ENCODE measurements around the gene RUNX1. TPM values are rescaled to one million over a fixed set of nuclear protein-coding genes. Genes with fewer than 3 reads are reported as not detected.

The RUNX1 gene
- total and polyA plus RNA-seq, 2 experiments from 2014 or later = 0.12 TPM; not detected in 1

DNA sequence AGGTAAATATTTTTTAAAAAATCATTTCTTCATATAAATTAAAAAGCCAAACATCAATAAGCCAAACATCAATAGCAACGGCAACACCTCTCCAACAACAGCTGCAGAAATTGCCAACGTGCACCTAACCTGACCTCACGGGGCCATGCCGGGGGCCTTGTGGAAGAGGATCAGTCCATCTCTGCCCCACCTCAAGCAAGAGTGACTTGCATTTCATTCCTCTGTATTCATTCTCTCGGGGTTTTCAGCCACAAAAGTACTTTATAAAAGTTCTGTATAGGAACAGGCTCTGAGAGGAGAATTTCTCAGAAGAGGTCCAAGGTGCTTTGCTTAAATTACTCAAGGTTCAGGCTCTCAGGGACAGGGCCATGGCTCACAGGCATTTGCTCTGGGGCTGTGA lies 100.9 kb downstream of the RUNX1 start:
- TF ChIP-seq, protein P1, sequence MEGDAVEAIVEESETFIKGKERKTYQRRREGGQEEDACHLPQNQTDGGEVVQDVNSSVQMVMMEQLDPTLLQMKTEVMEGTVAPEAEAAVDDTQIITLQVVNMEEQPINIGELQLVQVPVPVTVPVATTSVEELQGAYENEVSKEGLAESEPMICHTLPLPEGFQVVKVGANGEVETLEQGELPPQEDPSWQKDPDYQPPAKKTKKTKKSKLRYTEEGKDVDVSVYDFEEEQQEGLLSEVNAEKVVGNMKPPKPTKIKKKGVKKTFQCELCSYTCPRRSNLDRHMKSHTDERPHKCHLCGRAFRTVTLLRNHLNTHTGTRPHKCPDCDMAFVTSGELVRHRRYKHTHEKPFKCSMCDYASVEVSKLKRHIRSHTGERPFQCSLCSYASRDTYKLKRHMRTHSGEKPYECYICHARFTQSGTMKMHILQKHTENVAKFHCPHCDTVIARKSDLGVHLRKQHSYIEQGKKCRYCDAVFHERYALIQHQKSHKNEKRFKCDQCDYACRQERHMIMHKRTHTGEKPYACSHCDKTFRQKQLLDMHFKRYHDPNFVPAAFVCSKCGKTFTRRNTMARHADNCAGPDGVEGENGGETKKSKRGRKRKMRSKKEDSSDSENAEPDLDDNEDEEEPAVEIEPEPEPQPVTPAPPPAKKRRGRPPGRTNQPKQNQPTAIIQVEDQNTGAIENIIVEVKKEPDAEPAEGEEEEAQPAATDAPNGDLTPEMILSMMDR (IDR thresholded peaks at IDR 0.05; ENCODE audit: low read depth, low read length) = no peak
- Histone ChIP-seq H3K9me3 (ENCODE audit: low read depth) (no peaks in the 10 kb centered on the region), H3K27me3 (peaks cover 35% of the 10 kb centered on the region), H3K27ac (no peak overlapping the region), H3K36me3 (no peaks in the 10 kb centered on the region), H3K4me1 (ENCODE audit: low read depth) (no peaks in the 10 kb centered on the region), H3K4me3 (no peak overlapping the region)
- DNase-seq (ENCODE audit: low read depth in 1 of 2, low spot score in 1 of 2) = no peak

DNA sequence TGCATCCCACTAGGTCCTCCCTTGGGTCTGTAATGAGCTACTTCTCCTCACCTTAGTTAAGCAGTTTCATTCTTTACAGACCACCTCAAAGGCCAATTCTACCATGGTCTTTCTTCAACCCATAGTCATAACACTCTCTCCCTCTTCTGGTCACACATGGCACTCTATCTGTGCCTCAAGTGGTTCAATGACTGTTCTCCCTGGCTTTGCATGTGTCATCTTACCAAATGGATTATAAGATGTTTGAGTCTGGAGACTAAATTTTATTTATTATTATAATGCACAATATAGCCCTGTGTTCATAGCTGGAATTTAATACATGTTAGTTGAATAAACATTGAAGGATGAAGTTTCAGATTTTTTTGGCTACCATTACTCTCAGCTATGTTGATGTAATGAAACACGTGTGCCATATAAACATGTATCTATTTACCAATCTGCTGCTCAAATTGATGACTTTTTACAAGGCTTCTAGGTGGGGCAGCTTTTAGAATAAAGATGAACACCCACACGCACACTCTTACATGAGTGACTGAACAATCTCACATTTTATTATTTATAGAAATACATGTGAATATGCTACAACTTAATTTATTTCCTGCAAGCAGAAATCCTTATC lies 102.1 kb downstream of the RUNX1 start:
- no peaks in the 10 kb centered on the region for H3K4me1 ChIP-seq (ENCODE audit: low read depth)
- H3K36me3 ChIP-seq = no peaks in the 10 kb centered on the region
- no peak overlapping the region for H3K4me3 ChIP-seq
- no peaks in the 10 kb centered on the region for H3K9me3 ChIP-seq (ENCODE audit: low read depth)
- TF ChIP-seq, protein P1 (IDR thresholded peaks at IDR 0.05; ENCODE audit: low read depth, low read length) = no peak
- H3K27me3 ChIP-seq = peaks cover 46% of the 10 kb centered on the region
- no peak overlapping the region for H3K27ac ChIP-seq
- no peak for DNase-seq (ENCODE audit: low read depth in 1 of 2, low spot score in 1 of 2)

DNA sequence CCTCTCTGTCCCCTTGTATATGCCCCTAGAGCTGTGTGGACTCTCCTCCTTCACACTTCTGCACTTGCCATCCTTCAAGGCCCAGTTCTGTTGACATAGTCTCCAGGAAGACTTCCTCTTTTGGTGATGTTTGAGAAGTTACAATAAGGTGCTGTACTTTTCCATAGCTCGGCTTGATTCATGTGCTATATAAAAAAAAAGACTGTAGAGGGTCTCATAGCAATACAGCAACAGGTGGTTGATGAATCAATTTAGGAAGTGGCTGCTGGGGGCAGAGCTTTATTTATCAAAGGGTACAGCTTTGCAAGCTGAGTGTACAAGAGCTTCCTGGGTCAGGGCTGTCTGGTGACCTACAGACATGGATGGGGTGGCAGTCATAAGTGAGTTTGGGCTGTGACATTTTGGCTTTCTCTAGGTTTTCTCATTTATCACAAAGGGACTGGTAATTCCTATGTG lies 102.7 kb downstream of the RUNX1 start:
- no peak for DNase-seq (ENCODE audit: low read depth in 1 of 2, low spot score in 1 of 2)
- Histone ChIP-seq H3K27ac (no peak overlapping the region), H3K27me3 (peaks cover 52% of the 10 kb centered on the region), H3K36me3 (no peaks in the 10 kb centered on the region), H3K9me3 (ENCODE audit: low read depth) (no peaks in the 10 kb centered on the region), H3K4me1 (ENCODE audit: low read depth) (no peaks in the 10 kb centered on the region), H3K4me3 (no peak overlapping the region)
- TF ChIP-seq, protein P1 (IDR thresholded peaks at IDR 0.05; ENCODE audit: low read depth, low read length) = no peak

DNA sequence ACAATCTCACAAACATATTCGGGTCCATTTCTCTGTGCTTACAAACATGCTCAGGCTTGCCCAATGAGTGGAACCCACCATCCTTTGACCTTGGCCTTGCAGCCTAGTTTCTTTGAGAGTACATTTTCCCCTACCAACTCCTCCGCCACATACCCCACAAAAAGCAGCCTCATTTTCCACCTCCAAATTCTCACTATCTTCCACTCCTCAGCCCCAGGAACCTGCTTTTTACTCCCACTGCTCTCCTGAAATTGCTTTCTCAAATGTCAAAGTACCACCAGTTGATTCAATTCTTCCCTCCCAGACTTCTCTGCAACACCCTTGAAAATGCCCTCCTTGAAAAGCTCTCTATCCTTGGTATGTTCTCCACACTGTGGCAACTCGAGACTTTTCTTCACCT lies 103.8 kb downstream of the RUNX1 start:
- TF ChIP-seq, protein P1 (IDR thresholded peaks at IDR 0.05; ENCODE audit: low read depth, low read length) = no peak
- H3K4me3 ChIP-seq = no peak overlapping the region
- DNase-seq (ENCODE audit: low read depth in 1 of 2, low spot score in 1 of 2) = no peak
- no peak overlapping the region for H3K27ac ChIP-seq
- H3K4me1 ChIP-seq (ENCODE audit: low read depth) = no peaks in the 10 kb centered on the region
- peaks cover 63% of the 10 kb centered on the region for H3K27me3 ChIP-seq
- H3K9me3 ChIP-seq (ENCODE audit: low read depth) = no peaks in the 10 kb centered on the region
- no peaks in the 10 kb centered on the region for H3K36me3 ChIP-seq

DNA sequence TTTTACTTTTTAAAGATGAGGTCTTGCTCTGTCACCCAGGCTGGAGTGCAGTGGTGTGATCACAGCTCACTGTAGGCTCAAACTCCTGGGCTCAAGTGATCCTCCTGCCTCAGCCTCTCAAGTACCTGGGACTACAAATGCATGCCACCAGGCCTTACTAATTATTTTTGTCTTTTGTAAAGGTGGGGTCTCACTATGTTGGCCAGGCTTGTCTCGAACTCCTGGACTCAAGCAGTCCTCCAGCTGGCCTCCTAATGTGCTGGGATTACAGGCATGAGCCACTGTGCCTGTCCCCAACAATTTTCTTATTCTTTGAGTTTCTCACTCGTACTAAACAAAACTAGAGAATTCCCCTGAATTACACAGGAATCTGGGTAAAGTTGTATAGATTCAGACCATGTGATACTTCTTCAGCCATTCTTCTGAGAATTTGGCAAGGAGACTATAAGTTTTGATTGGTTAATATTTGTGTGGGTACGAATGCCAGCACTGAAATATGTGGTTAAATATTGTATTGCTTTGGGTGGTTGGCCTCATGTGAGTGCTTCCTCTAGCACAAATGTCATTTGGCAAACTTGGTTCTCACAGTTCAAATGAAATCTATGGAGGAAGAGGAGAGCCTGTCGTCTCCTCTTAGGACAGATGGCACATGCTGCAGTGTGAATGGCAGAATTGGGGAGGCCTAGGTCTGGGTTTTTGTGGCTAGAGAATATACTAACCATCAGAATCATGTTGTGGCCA lies 104.9 kb downstream of the RUNX1 start:
- Histone ChIP-seq H3K9me3 (ENCODE audit: low read depth) (no peaks in the 10 kb centered on the region), H3K4me1 (ENCODE audit: low read depth) (no peaks in the 10 kb centered on the region), H3K27me3 (peaks cover 70% of the 10 kb centered on the region), H3K27ac (no peak overlapping the region), H3K36me3 (no peaks in the 10 kb centered on the region), H3K4me3 (no peak overlapping the region)
- TF ChIP-seq, protein P1 (IDR thresholded peaks at IDR 0.05; ENCODE audit: low read depth, low read length) = no peak
- no peak for DNase-seq (ENCODE audit: low read depth in 1 of 2, low spot score in 1 of 2)

Data from cardiac muscle cell (in vitro differentiated cells and primary cell).